K562 (cell line): ENCODE measurements around the gene DUSP23. TPM values are rescaled to one million over a fixed set of nuclear protein-coding genes. Genes with fewer than 3 reads are reported as not detected.
A peak's percentile ranks its signal among the peaks of the same experiment; 100 is the strongest.

Experiments
- ARNT ChIP-seq, 2 experiments: fragments of 450-650 bp; IDR thresholded peaks; 2 replicates each; pipeline ENCODE4 v1.6.1; 2016; ENCODE audit warnings: mild to moderate bottlenecking in 1 of 2
- ATF1 ChIP-seq, 2 experiments: fragments of 450-650 bp in 1 of 2; IDR thresholded peaks; 2 replicates each; pipeline ENCODE4 v1.6.1; 2016; ENCODE audit warnings: missing compliant biosample characterization in 1 of 2, missing genetic modification characterization in 1 of 2
- C11orf30 ChIP-seq: fragments of 450-650 bp; IDR thresholded peaks from 2 replicates; pipeline ENCODE4 v1.6.1; 2016; ENCODE audit warnings: low read depth, mild to moderate bottlenecking
- CEBPB ChIP-seq: fragments of 450-650 bp; IDR thresholded peaks from 2 replicates; pipeline ENCODE4 v1.6.1; 2016; ENCODE audit warnings: missing genetic modification characterization, missing compliant biosample characterization
- CTBP1 ChIP-seq: fragments of 450-650 bp; IDR thresholded peaks from 2 replicates; pipeline ENCODE4 v1.6.1; 2016; ENCODE audit warnings: borderline replicate concordance
- ELF4 ChIP-seq: fragments of 450-650 bp; formaldehyde crosslinking; IDR thresholded peaks from 2 replicates; pipeline ENCODE4 v1.4.0; 2022; ENCODE audit warnings: missing genetic modification characterization
- EP300 ChIP-seq: IDR thresholded peaks from 2 replicates; pipeline ENCODE4 v1.6.1; 2012; ENCODE audit warnings: low read length, improper control_type of control experiment
- FOSL1 ChIP-seq: fragments of 200-800 bp; sonication (Bioruptor generic); conservative IDR thresholded peaks from 2 replicates; pipeline ENCODE4 v1.6.1; 2016; ENCODE audit warnings: missing genetic modification characterization, missing compliant biosample characterization
- FOXK2 ChIP-seq, 2 experiments: fragments of 450-650 bp; IDR thresholded peaks in 1 of 2; conservative IDR thresholded peaks in 1 of 2; 2 replicates each; pipeline ENCODE4 v1.6.1; 2016; ENCODE audit warnings: low read depth in 2 of 2, mild to moderate bottlenecking in 1 of 2
- FOXP1 ChIP-seq: sonication (generic); formaldehyde crosslinking; IDR thresholded peaks from 2 replicates; pipeline ENCODE4 v1.8.0; 2022; ENCODE audit warnings: mild to moderate bottlenecking, missing genetic modification reagents
- JUN ChIP-seq, 2 experiments: sonication (generic) in 1 of 2; formaldehyde crosslinking in 1 of 2; IDR thresholded peaks; 2 replicates each; pipeline versions ENCODE4 v1.6.1 to v1.8.0; 2012 to 2022; ENCODE audit warnings: borderline replicate concordance in 2 of 2, mild to moderate bottlenecking in 2 of 2, improper control_type of control experiment in 1 of 2, low read depth in 1 of 2, low read length in 1 of 2, missing genetic modification reagents in 1 of 2
- L3MBTL2 ChIP-seq: fragments of 450-650 bp; IDR thresholded peaks from 2 replicates; pipeline ENCODE4 v1.6.1; 2016; ENCODE audit warnings: mild to moderate bottlenecking, moderate library complexity
- LEF1 ChIP-seq: fragments of 450-650 bp; IDR thresholded peaks from 2 replicates; pipeline ENCODE4 v1.6.1; 2016; ENCODE audit warnings: mild to moderate bottlenecking
- MAFK ChIP-seq: IDR thresholded peaks from 2 replicates; pipeline ENCODE4 v1.6.1; 2011; ENCODE audit warnings: low read length, improper control_type of control experiment
- NFE2 ChIP-seq: IDR thresholded peaks from 2 replicates; pipeline ENCODE4 v1.6.1; 2014; ENCODE audit warnings: antibody characterized with exemption, low read depth
- NRF1 ChIP-seq, 2 experiments: fragments of 450-650 bp; IDR thresholded peaks in 1 of 2; conservative IDR thresholded peaks in 1 of 2; 2 replicates each; pipeline ENCODE4 v1.6.1; 2014; ENCODE audit warnings: mild to moderate bottlenecking in 2 of 2
- PRMT5 ChIP-seq: sonication (generic); formaldehyde crosslinking; IDR thresholded peaks from 2 replicates; pipeline ENCODE4 v1.5.0; 2020; ENCODE audit warnings: missing genetic modification reagents
- SMARCA4 ChIP-seq: fragments of 450-650 bp; IDR thresholded peaks from 2 replicates; pipeline ENCODE4 v1.6.1; 2016
- TARDBP ChIP-seq: fragments of 450-650 bp; IDR thresholded peaks from 2 replicates; pipeline ENCODE4 v1.6.1; 2016
- TEAD4 ChIP-seq, 2 experiments: sonication (generic) in 1 of 2; formaldehyde crosslinking in 1 of 2; IDR thresholded peaks; 2 replicates each; pipeline versions ENCODE4 v1.6.1 to v1.8.0; 2012 to 2022; ENCODE audit warnings: borderline replicate concordance in 1 of 2, inconsistent platforms in 1 of 2, low read length in 1 of 2, mild to moderate bottlenecking in 1 of 2, missing genetic modification reagents in 1 of 2
- YY1 ChIP-seq, 3 experiments: IDR thresholded peaks; 2 replicates each; pipeline ENCODE4 v1.6.1; 2011; ENCODE audit warnings: low read length in 2 of 3, mild to moderate bottlenecking in 2 of 3, moderate library complexity in 2 of 3, borderline replicate concordance in 1 of 3, control low read depth in 1 of 3, low read depth in 1 of 3; ENCODE audit not compliant: insufficient read depth in 3 of 3, insufficient replicate concordance in 2 of 3, control insufficient read depth in 1 of 3, insufficient read length in 1 of 3; ENCODE audit errors: extremely low read depth in 1 of 3
- ZNF589 ChIP-seq: fragments of 200-800 bp; sonication (Bioruptor generic); IDR thresholded peaks from 2 replicates; pipeline ENCODE4 v1.6.1; 2016; ENCODE audit warnings: low read depth, missing genetic modification characterization, missing compliant biosample characterization
- polyA plus RNA-seq, 8 experiments: library from polyadenylated mRNA; depleted of rRNA in 4 of 8; stranded (reverse) in 5 of 8; unstranded in 3 of 8; fragments of >200 nt; fragmentation: Nextera tagmentation in 2 of 8; fragmentation: Illumina TruSeq in 1 of 8; extraction: Ambion mirVana in 2 of 8; extraction: Trizol in 1 of 8; gene quantifications; 2 replicates each; pipeline versions ENCODE4 v1.2.1 to v1.2.3, GENCODE V29; 2011 to 2014; ENCODE audit warnings: inconsistent platforms in 1 of 8, missing spikeins in 1 of 8
- total RNA-seq, 7 experiments: library from RNA; depleted of rRNA in 6 of 7; stranded (reverse); fragments of >200 nt in 6 of 7; fragmentation: Illumina TruSeq in 2 of 7; extraction: Trizol in 2 of 7; gene quantifications; 2 replicates each; pipeline versions ENCODE4 v1.2.1 to v1.2.3, GENCODE V29; 2011 to 2021; ENCODE audit warnings: low replicate concordance in 1 of 7
- TF ChIP-seq, protein P1 (sequence below): fragments of 250-450 bp; sonication (Bioruptor Pico); IDR thresholded peaks from 2 replicates; pipeline ENCODE4 v1.4.0; 2020

The DUSP23 gene
- total and polyA plus RNA-seq, 9 of the 15 experiments (the other 6 are each of a cell fraction or from before 2014, with no cell fraction given) = 1.0 to 34.8 (median 13.7) TPM

- TF ChIP-seq L3MBTL2 (peak; percentile 45; the same call in 1 of the 2 replicates), ARNT (IDR thresholded peaks at IDR 0.05) (peak in 1 of 2 experiments; percentile 57; a peak in 1 of 4 replicates), NRF1 (conservative IDR thresholded peaks at IDR 0.05 in 1 of 2, IDR thresholded peaks at IDR 0.05 in 1 of 2) (peak; percentile 70 to 74), FOSL1 (tag) (peak; percentile 96), CTBP1 (peak; percentile 65), CEBPB (tag) (peak; percentile 55; the same call in 1 of the 2 replicates), ELF4 (CRISPR knock-in tag) (no peak), LEF1 (peak; percentile 83; the same call in 1 of the 2 replicates), MAFK (peak; percentile 86), EP300 (peak; percentile 69), ATF1 (CRISPR knock-in tag; IDR thresholded peaks at IDR 0.05) (no peak), ATF1 (tag; IDR thresholded peaks at IDR 0.05) (peak; percentile 67), SMARCA4 (peak; percentile 86), C11orf30 (peak; percentile 96), TARDBP (no peak), FOXP1 (CRISPR knock-in tag) (no peak), PRMT5 (CRISPR knock-in tag) (no peak), TEAD4 (IDR thresholded peaks at IDR 0.05; ENCODE audit: low read length) (peak; percentile 30; the same call in 1 of the 2 replicates), TEAD4 (CRISPR knock-in tag; IDR thresholded peaks at IDR 0.05; ENCODE audit: borderline replicate concordance) (no peak), JUN (IDR thresholded peaks at IDR 0.05; ENCODE audit: borderline replicate concordance, low read depth, low read length) (peak; percentile 88), JUN (CRISPR knock-in tag; IDR thresholded peaks at IDR 0.05; ENCODE audit: borderline replicate concordance) (no peak), NFE2 (peak; percentile 55; the same call in 1 of the 2 replicates), YY1 (IDR thresholded peaks at IDR 0.05; ENCODE audit: borderline replicate concordance in 1 of 3, control insufficient read depth in 1 of 3, extremely low read depth in 1 of 3, insufficient read depth in 3 of 3, insufficient read length in 1 of 3, insufficient replicate concordance in 2 of 3, low read depth in 1 of 3, low read length in 2 of 3) (no peak), FOXK2 (conservative IDR thresholded peaks at IDR 0.05 in 1 of 2, IDR thresholded peaks at IDR 0.05 in 1 of 2; ENCODE audit: low read depth in 2 of 2) (peak; percentile 56 to 97; a peak in 3 of 4 replicates), ZNF589 (CRISPR knock-in tag) (peak; percentile 63; the same call in 1 of the 2 replicates)
- TF ChIP-seq, protein P1, sequence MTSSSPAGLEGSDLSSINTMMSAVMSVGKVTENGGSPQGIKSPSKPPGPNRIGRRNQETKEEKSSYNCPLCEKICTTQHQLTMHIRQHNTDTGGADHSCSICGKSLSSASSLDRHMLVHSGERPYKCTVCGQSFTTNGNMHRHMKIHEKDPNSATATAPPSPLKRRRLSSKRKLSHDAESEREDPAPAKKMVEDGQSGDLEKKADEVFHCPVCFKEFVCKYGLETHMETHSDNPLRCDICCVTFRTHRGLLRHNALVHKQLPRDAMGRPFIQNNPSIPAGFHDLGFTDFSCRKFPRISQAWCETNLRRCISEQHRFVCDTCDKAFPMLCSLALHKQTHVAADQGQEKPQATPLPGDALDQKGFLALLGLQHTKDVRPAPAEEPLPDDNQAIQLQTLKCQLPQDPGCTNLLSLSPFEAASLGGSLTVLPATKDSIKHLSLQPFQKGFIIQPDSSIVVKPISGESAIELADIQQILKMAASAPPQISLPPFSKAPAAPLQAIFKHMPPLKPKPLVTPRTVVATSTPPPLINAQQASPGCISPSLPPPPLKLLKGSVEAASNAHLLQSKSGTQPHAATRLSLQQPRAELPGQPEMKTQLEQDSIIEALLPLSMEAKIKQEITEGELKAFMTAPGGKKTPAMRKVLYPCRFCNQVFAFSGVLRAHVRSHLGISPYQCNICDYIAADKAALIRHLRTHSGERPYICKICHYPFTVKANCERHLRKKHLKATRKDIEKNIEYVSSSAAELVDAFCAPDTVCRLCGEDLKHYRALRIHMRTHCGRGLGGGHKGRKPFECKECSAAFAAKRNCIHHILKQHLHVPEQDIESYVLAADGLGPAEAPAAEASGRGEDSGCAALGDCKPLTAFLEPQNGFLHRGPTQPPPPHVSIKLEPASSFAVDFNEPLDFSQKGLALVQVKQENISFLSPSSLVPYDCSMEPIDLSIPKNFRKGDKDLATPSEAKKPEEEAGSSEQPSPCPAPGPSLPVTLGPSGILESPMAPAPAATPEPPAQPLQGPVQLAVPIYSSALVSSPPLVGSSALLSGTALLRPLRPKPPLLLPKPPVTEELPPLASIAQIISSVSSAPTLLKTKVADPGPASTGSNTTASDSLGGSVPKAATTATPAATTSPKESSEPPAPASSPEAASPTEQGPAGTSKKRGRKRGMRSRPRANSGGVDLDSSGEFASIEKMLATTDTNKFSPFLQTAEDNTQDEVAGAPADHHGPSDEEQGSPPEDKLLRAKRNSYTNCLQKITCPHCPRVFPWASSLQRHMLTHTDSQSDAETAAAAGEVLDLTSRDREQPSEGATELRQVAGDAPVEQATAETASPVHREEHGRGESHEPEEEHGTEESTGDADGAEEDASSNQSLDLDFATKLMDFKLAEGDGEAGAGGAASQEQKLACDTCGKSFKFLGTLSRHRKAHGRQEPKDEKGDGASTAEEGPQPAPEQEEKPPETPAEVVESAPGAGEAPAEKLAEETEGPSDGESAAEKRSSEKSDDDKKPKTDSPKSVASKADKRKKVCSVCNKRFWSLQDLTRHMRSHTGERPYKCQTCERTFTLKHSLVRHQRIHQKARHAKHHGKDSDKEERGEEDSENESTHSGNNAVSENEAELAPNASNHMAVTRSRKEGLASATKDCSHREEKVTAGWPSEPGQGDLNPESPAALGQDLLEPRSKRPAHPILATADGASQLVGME (CRISPR knock-in tag) = no peak
Measured at GRCh38 chr1:159817276-159818041, 36.7 kb downstream of the DUSP23 start (continued).
